Endothelial cell of umbilical vein (primary cell): ENCODE results near the gene EID2B. TPM values are rescaled to one million over a fixed set of nuclear protein-coding genes. Genes with fewer than 3 reads are reported as not detected.

ENCODE experiments used
- BruUV-seq: library from RNA; stranded (reverse); fragments of 400-500 nt; replicated peaks from 2 replicates; lab custom pipeline; 2021; lab: Mats Ljungman, UMichigan
- CTCF ChIA-PET: fragments of 300-600, 350-600 bp; sonication (Branson Sonifier 250); formaldehyde crosslinking; loops from one replicate; lab custom pipeline; 2021; ENCODE audit warnings: antibody characterized with exemption, inconsistent platforms; lab: Charles Lee
- POLR2A ChIA-PET: fragments of 300-600, 350-600 bp; sonication (Branson Sonifier 250); formaldehyde crosslinking; loops from one replicate; lab custom pipeline; 2021; ENCODE audit warnings: antibody characterized with exemption, inconsistent platforms; lab: Charles Lee
- DNase-seq: peaks from one replicate; pipeline ENCODE4 v3.0.0-alpha.2; 2011; ENCODE audit warnings: low read depth, low spot score
- FAIRE-seq: peaks from 2 replicates; lab custom pipeline; 2011; peaks lifted over from hg19 to GRCh38; lab: Jason Lieb, UNC
- H2AFZ ChIP-seq: 2 replicates; pipeline ENCODE4 v1.6.0; 2012; ENCODE audit warnings: low read depth, low read length, control low read depth, inconsistent platforms
- H3K27ac ChIP-seq: 2 replicates; pipeline ENCODE4 v1.5.1; 2011; ENCODE audit warnings: low read depth, mild to moderate bottlenecking, control low read depth, low read length, moderate library complexity; ENCODE audit not compliant: insufficient read depth
- H3K27me3 ChIP-seq, 2 experiments: 2 replicates each; pipeline versions ENCODE4 v1.6.0 to v1.6.1; 2011; ENCODE audit warnings: low read length in 2 of 2, mixed read lengths in 1 of 2; ENCODE audit not compliant: control insufficient read depth in 2 of 2, insufficient read depth in 2 of 2
- H3K36me3 ChIP-seq, 2 experiments: 2 replicates in 1 of 2; 3 replicates in 1 of 2; pipeline ENCODE4 v1.5.1; 2011; ENCODE audit warnings: low read length in 2 of 2, mild to moderate bottlenecking in 1 of 2, moderate library complexity in 1 of 2; ENCODE audit not compliant: control insufficient read depth in 2 of 2, insufficient read depth in 2 of 2; ENCODE audit errors: extremely low read depth in 1 of 2
- H3K4me1 ChIP-seq: 3 replicates; pipeline ENCODE4 v1.5.1; 2011; ENCODE audit warnings: mild to moderate bottlenecking, low read length; ENCODE audit not compliant: control insufficient read depth, insufficient read depth; ENCODE audit errors: extremely low read depth
- H3K4me2 ChIP-seq: 2 replicates; pipeline ENCODE4 v1.6.1; 2011; ENCODE audit warnings: low read length, control low read depth, mixed read lengths; ENCODE audit not compliant: insufficient read depth
- H3K4me3 ChIP-seq, 3 experiments: fragments of 200-600 bp in 1 of 3; sonication (generic), shearing (Covaris generic) in 1 of 3; replicated peaks in 1 of 3; 2 replicates each; pipeline ENCODE4 v1.5.1; 2011 to 2016; ENCODE audit warnings: control low read depth in 3 of 3, low read length in 3 of 3, mild to moderate bottlenecking in 2 of 3, inconsistent platforms in 1 of 3, low read depth in 1 of 3, moderate library complexity in 1 of 3; ENCODE audit not compliant: insufficient read depth in 1 of 3
- H3K79me2 ChIP-seq: 2 replicates; pipeline ENCODE4 v1.6.0; 2012; ENCODE audit warnings: low read length, inconsistent platforms; ENCODE audit not compliant: control insufficient read depth, insufficient read depth
- H3K9ac ChIP-seq: replicated peaks from 2 replicates; pipeline ENCODE3; 2011; ENCODE audit warnings: low read length, control low read depth; ENCODE audit not compliant: insufficient read depth; ENCODE audit errors: extremely low read depth
- H3K9me1 ChIP-seq: replicated peaks from 3 replicates; pipeline ENCODE4 v1.6.0; 2011; ENCODE audit warnings: mild to moderate bottlenecking, low read length; ENCODE audit not compliant: control insufficient read depth, insufficient read depth; ENCODE audit errors: extremely low read depth
- H3K9me3 ChIP-seq: replicated peaks from 2 replicates; pipeline ENCODE4 v1.5.1; 2012; ENCODE audit warnings: low read length, inconsistent platforms; ENCODE audit not compliant: control insufficient read depth, insufficient read depth
- H4K20me1 ChIP-seq: replicated peaks from 2 replicates; pipeline ENCODE3; 2011; ENCODE audit warnings: mild to moderate bottlenecking, low read length; ENCODE audit not compliant: control insufficient read depth, insufficient read depth; ENCODE audit errors: extremely low read depth
- EZH2 ChIP-seq: IDR thresholded peaks from 2 replicates; pipeline ENCODE4 v1.6.1; 2012; ENCODE audit warnings: borderline replicate concordance, low read depth, mild to moderate bottlenecking, moderate library complexity, low read length, inconsistent platforms; ENCODE audit not compliant: severe bottlenecking
- FOS ChIP-seq: IDR thresholded peaks from 2 replicates; pipeline ENCODE4 v1.6.1; 2011; ENCODE audit warnings: mild to moderate bottlenecking, low read length, moderate library complexity, borderline replicate concordance; ENCODE audit not compliant: insufficient read depth
- GATA2 ChIP-seq: IDR thresholded peaks from 2 replicates; pipeline ENCODE4 v1.7.0; 2011; ENCODE audit warnings: low read depth, mild to moderate bottlenecking, moderate library complexity, mixed read lengths, low read length; ENCODE audit not compliant: insufficient read length, insufficient read depth
- JUN ChIP-seq: IDR thresholded peaks from 2 replicates; pipeline ENCODE4 v1.6.1; 2011; ENCODE audit warnings: borderline replicate concordance, low read depth; ENCODE audit not compliant: insufficient read length, insufficient read depth
- MYC ChIP-seq: IDR thresholded peaks from one replicate; pipeline ENCODE4 v1.6.1; 2011; ENCODE audit warnings: mild to moderate bottlenecking, low read depth, low read length
- POLR2A ChIP-seq: IDR thresholded peaks from 2 replicates; pipeline ENCODE4 v1.6.1; 2012; ENCODE audit warnings: low read depth, mild to moderate bottlenecking, control low read depth, low read length
- POLR2AphosphoS5 ChIP-seq: IDR thresholded peaks from 2 replicates; pipeline ENCODE4 v1.6.1; 2012; ENCODE audit warnings: low read depth, mild to moderate bottlenecking, control low read depth, low read length, moderate library complexity; ENCODE audit not compliant: insufficient read depth
- dilution Hi-C: fragments of 300-500 bp; cut with MboI; formaldehyde crosslinking; loops from one replicate; pipeline ENCODE4 v1.15.0; 2019; ENCODE audit warnings: low sequenced_read_pairs; ENCODE audit not compliant: extremely low pct_ligation_motif_present
- intact Hi-C: fragments of 100-400 bp; cut with micrococcal nuclease; formaldehyde crosslinking; loops from one replicate; pipeline ENCODE4 v1.10.0; 2022
- polyA plus RNA-seq, 4 experiments: library from polyadenylated mRNA; depleted of rRNA in 3 of 4; stranded (reverse) in 3 of 4; unstranded in 1 of 4; fragments of >200 nt; gene quantifications; 2 replicates each; pipeline versions ENCODE4 v1.2.1 to v1.2.3, GENCODE V29; 2011 to 2012; ENCODE audit warnings: missing spikeins in 1 of 4
- total RNA-seq: library from RNA; stranded (reverse); gene quantifications from 2 replicates; pipeline ENCODE4 v1.2.3, GENCODE V29; 2021
- TF ChIP-seq, protein P1 (sequence below), 2 donors: IDR thresholded peaks; 1 replicate in 1 of 2; 2 replicates in 1 of 2; pipeline ENCODE4 v1.5.1; 2011; ENCODE audit warnings: low read length in 2 of 2, mild to moderate bottlenecking in 2 of 2, moderate library complexity in 2 of 2, control low read depth in 1 of 2, inconsistent platforms in 1 of 2, low read depth in 1 of 2; ENCODE audit not compliant: insufficient read depth in 1 of 2; ENCODE audit errors: extremely low read depth in 1 of 2
- TF ChIP-seq, protein P2 (sequence below): IDR thresholded peaks from 2 replicates; pipeline ENCODE4 v1.6.1; 2011; ENCODE audit not compliant: insufficient read depth, insufficient read length

Gene EID2B
- total and polyA plus RNA-seq, 2 donors (not counting 3 experiments of a cell fraction or from before 2014, with no cell fraction given) = 1.7 to 3.9 TPM

- ChIA-PET CTCF (no interaction called here), POLR2A (no interaction called here)
- BruUV-seq = no TSS peak
- H3K9me3 ChIP-seq = no peaks in the 10 kb centered on the region
- H3K4me2 ChIP-seq = no peak overlapping the region
- H3K9me1 ChIP-seq = no peaks in the 10 kb centered on the region
- H3K27ac ChIP-seq = no peak overlapping the region
- no peak overlapping the region for H2AFZ ChIP-seq
- dilution Hi-C loops (no loop called here), intact Hi-C loops (no loop called here)
- DNase-seq = no peak
- H3K9ac ChIP-seq = no peak overlapping the region
- H3K4me1 ChIP-seq = peaks cover 15% of the 10 kb centered on the region
- H4K20me1 ChIP-seq = no peaks in the 10 kb centered on the region
- H3K27me3 ChIP-seq = peaks cover 8% of the 10 kb centered on the region in 2 experiments
- H3K36me3 ChIP-seq = no peaks in the 10 kb centered on the region
- H3K4me3 ChIP-seq = no peak overlapping the region
- no peak for FAIRE-seq
- TF ChIP-seq FOS (no peak), GATA2 (no peak), JUN (no peak), POLR2AphosphoS5 (no peak), MYC (no peak), POLR2A (no peak), EZH2 (no peak)
- TF ChIP-seq, protein P1, sequence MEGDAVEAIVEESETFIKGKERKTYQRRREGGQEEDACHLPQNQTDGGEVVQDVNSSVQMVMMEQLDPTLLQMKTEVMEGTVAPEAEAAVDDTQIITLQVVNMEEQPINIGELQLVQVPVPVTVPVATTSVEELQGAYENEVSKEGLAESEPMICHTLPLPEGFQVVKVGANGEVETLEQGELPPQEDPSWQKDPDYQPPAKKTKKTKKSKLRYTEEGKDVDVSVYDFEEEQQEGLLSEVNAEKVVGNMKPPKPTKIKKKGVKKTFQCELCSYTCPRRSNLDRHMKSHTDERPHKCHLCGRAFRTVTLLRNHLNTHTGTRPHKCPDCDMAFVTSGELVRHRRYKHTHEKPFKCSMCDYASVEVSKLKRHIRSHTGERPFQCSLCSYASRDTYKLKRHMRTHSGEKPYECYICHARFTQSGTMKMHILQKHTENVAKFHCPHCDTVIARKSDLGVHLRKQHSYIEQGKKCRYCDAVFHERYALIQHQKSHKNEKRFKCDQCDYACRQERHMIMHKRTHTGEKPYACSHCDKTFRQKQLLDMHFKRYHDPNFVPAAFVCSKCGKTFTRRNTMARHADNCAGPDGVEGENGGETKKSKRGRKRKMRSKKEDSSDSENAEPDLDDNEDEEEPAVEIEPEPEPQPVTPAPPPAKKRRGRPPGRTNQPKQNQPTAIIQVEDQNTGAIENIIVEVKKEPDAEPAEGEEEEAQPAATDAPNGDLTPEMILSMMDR (IDR thresholded peaks at IDR 0.05; ENCODE audit: extremely low read depth in 1 of 2, insufficient read depth in 1 of 2, low read depth in 1 of 2, low read length in 2 of 2) = no peak
- TF ChIP-seq, protein P2, sequence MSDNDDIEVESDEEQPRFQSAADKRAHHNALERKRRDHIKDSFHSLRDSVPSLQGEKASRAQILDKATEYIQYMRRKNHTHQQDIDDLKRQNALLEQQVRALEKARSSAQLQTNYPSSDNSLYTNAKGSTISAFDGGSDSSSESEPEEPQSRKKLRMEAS = no peak
- no peaks in the 10 kb centered on the region for H3K79me2 ChIP-seq
Observed at GRCh38 chr19:39544226-39544903, 11.7 kb upstream of the EID2B start.
